Pulmonary artery endothelial cell (primary cell): ENCODE results near the gene ZNF500. TPM values are rescaled to one million over a fixed set of nuclear protein-coding genes. Genes with fewer than 3 reads are reported as not detected.

Experiments used
- DNase-seq: peaks from one replicate; pipeline ENCODE4 v3.0.0-alpha.2; 2011; ENCODE audit warnings: low read depth, low spot score
- total RNA-seq: library from RNA; depleted of rRNA; stranded (reverse); fragments of >200 nt; gene quantifications from 2 replicates; pipeline ENCODE4 v1.2.3, GENCODE V29; 2014

The ZNF500 gene
- total RNA-seq, 1 donor from 2014 or later = 5.1 TPM

DNA sequence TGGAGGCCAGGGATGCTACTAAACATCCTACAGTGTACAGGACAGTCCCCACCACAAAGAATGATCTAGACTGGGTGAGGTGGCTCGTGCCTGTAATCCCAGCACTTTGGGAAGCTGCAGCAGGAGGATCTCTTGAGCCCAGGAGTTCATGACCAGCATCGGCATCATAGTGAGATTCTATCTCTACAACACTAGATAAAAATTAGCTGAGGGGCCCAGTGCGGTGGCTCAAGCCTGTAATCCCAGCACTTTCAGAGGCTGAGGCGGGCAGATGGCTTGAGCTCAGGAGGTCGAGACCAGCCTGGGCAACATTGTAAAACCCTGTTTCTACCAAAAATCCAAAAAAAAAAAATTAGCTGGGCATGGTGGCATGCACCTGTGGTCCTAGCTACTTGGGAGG, 5.4 kb upstream of the ZNF500 start:
- no peak for DNase-seq

DNA sequence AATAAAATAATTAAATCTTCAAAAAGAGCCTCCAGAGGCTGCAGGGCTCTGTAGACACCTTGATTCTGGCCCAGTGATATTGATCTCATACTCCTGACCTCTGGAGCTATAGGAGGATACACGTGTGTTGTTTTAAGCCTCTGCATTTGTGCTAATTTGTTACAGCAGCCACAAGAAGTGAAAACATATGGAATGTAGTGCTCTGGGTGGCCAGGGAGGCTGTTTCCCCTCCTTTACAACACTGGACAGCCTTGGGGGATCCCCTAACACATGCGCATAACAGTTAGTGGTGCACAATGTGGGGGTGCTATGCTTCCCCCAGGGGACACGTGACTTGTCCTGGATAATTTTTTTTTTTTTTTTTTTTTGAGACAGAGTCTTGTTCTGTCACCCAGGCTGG, 4.7 kb upstream of the ZNF500 start:
- no peak for DNase-seq

DNA sequence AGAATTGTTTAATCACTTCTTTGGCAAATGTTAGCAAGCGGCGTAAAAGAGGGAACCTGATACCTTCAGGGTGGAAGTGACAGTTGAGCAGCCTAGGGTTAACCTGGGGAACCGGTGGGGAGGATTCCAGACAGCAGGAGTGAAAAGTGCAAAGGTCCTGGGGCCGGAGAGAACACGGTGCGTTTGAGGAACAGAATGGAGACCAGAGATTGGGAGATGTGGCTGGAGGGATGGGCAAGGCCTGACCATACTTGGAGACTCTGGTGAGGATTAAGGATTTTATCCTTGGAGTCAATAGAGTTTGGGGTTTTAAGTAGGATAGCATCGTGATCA, 2.3 kb upstream of the ZNF500 start:
- no peak for DNase-seq

DNA sequence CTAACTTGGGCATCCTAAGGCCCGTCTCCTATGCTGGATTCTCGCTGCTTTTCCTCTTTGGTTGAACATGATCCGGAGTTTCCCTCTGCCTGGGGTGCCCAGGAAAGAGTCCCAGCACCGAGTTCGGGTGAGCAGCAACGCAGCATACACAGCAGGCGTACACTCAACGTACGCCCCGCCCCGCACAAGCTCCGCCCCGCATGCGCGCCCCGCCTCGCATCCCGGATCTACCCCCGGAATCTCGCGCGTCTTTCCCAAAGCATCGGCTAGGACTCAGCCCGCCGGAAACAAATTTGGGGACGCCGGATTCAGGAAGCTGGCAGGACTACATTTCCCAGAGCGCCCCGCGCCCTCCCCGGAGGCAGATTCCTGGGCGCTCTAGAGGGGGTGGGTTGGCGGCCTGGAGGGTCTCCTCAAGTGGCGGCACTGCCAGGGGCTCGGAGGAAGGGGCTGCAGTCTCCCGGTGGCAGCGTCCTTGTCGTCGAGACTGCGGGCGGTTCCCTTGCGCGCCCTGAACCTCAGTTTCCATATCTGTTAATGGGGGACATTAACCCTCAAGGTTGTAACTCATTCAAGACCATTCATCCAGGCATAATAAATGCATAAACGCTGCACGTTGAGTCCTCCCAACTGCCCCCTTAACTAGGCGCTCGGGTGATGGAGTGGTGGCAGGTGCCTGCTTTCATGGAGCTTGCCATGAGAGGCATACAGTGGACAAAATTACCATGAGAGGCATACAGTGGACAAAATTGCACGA, 1.8 kb upstream of the ZNF500 start:
- peak; percentile 68 for DNase-seq

DNA sequence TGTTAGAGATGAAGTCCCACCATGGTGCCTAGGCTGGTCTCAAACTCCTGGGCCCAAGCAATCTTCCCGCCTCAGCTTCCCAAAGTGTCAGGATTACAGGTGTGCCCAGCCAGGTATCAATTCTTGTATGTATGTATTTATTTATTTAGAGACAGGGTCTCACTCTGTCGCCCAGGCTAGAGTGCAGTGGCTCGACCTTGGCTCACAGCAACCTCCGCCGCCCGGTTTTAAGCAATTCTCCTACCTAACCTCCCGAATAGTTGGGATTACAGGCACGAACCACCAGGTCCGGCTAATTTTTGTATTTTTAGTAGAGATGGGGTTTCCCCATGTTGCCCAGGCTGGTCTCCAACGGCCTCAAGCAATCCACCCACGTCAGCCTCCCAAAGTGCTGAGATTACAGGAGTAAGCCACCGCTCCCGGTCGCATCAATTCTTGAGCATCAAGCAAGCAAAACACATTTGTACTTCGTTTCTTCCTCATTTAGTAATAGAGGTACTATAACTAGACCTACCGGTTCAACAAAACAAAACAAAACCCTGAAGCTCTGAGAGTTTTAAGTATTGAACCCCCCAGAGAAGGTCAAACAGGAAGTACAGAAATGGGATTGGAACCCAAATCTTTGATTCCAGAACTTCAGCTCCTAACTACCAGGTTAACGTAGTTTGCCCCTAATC, 1.0 kb upstream of the ZNF500 start:
- DNase-seq = no peak

DNA sequence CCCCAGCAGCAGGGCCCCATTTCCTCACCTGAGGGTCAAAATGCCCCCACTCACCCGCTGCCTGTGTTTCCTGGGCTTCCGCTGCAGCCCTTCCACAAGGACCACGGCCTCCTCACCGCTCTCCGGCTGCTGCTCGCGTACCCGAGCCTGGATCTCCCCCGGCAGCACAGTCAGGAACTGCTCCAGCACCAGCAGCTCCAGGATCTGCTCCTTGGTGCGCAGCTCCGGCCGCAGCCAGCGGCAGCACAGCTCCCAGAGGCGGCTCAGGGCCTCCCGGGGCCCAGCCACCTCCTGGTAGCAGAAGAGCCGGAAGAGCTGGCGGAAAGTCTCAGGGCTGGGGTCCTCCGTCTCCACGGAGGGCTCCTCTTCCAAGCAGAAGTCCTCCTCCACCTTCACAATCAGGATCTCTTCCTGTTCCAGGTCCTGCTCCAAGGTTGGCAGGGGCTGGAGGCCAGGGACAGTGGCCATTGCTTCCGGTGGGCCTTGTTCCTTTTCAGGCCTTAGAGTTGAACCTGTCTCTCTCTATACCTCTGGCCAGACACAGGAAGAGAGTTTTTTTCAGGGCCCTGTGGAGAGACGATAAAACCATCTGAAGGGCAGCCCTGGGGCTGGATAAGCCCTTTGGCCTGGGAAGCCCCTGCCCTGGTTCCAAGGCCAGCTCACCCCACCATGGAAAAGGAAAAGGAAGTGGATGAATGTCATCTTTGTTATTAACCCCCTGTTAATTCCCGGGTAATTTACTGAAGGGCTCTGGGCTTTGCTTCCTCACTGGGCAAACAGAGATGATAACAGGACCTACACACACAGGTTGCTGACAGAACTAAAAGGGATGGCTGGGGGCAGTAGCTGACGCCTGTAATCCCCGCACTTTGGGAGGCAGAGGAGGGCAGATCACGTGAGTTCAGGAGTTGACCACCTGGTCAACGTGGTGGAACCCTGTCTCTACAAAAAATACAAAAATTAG, 1.2 kb downstream of the ZNF500 start:
- DNase-seq = no peak

DNA sequence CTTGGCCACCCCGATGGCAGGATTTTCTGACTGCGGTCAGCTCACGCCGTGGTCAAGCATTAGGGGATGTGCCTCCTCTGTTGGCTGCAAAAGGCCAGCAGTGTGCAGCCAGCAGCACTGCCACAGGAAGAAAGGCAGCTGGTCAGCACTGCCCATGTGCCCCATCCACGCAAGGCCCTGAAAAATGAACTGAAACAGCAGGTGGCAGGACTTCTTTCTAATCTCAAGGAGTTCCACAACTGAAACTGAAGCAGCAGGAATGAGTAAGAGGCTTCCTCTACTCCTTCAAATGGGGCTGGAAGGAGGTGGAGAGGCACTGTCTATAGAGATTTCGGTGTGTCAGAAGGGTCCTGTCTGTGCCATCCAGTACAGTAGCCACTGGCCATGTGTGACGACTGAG, 3.2 kb downstream of the ZNF500 start:
- no peak for DNase-seq

DNA sequence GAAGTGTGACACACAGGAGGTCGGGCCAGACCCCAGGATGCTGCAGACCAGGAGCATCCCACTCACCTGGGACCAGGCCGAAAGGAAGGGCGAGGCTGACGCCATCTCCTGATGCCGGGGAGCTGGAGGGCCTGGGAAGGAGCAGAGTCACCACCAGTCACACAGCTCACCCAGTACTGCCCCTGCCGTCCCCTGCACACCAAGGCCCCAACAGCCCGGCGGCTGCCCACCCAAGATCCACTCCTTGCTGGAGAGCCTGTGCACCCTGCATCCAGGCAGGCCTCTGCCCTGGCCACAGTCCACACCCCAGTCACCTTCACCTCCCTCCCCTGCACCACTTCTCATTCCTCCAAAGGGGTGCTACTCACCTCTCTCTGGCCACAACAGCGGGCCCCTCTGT, 4.8 kb downstream of the ZNF500 start:
- DNase-seq = no peak

DNA sequence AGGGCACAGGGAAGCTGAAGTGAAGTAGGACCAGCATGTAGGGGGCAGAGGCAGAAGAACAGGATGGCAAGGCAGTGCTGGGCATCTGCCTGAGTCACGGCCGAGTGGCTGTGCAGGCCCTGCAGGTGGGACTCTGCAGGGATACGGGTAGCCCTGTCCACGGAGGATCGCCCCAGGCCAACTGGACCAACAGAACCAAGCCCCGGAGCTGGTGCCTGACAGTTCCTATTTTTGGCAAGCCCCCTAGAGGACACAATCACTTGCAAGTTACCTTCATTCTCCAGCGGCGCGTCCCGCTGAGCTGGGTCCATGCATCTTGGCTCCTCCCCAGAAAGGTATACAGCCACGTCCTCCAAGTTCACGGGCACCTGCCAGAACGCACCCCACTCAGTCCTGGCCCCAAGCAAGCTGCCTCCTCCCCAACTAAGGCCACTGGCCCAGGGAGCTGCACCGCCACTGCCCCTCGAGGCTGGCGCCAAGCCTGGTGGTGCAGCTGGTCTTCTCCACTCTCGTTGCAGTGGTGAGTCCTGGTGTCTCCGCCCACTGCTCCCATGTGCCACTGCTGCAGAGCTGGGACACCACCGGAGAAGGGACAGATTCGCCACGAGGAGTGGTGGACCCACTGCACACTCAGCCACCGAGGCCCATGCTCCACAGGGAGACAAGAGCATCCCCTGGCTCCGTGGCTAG, 6.6 kb downstream of the ZNF500 start:
- no peak for DNase-seq

DNA sequence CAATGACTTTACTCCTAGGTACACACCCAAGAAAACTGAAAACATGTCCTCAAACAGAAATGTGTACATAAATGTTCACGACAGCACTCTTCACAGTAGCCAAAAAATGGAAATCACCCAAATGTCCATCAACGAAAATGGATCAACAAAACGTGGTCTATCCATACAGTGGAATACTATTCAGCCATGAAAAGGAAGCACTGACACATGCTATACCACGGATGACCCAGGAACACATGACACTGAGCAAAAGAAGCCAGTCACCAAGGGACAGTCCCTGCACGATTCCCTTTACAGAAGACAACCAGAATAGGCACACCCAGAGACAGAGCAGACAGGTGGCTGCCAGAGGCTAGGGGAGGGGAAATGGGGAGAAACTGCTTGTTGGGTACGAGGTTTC, 11.3 kb downstream of the ZNF500 start:
- no peak for DNase-seq

DNA sequence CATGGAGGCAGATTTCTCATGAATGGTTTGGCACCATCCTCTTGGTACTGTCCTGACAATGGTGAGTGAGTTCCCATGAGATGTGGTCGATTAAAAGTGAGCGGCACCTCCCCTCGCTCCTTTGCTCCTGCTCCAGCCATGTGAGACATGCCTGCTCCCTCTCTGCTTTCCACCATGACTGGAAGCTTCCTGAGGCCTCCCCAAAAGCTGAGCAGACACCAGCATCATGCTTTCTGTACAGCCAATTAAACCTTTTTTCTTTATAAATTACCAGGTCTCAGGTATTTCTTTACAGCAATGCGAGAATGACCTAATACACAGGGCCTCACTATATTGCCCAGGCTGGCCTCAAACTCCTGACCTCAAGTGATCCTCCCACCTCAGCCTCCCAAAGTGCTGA, 12.1 kb downstream of the ZNF500 start:
- no peak for DNase-seq

DNA sequence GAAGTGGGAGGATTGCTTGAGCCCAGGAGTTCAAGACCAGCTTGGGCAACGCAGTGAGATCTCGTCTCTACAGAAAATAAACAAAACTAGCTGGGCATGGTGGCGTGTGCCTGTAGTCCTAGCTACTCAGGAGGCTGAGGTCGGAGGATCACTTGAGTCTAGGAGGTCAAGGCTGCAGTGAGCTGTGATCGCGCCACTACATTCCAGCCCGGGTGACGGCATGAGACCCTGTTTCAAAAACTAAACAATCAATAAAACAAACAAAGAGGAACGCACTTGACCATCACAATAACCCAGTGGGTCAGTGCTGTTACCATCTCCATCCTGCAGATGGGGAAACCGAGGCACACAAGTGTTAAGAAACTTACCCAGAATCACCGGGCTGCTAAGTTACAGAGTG, 13.7 kb downstream of the ZNF500 start:
- DNase-seq = no peak

DNA sequence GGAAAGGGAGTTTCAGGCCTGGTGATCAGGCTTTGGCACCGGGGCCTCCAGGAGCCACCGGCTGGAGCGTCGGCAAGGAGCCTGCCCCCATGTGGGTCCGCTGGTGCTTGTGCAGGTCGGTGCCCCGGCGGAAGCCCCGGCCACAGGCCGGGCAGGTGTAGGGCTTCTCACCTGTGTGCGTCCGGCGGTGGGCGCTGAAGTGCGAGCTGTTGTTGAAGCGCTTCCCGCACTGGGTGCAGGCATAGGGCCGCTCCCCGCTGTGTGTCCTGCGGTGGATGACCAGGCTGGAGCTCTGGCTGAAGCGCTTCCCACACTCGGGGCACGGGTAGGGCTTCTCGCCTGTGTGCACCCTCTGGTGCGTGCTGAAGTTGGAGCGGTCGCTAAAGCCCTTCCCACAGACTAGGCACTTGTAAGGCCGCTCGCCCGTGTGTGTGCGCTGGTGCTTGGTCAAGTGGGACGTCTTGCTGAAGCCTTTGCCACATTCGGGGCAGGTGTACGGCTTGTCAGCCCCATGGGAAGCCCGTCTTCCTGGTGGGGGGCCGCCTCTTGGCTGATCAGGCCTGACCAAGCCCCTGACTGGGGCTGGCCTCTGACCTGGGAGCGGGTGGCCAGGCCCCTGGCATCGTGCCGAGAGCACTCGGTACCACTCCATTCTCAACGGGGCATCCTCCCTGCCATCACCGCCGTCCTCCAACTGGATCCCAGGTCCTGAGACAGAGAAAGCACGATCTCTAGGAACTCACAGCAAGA, 14.4 kb downstream of the ZNF500 start:
- no peak for DNase-seq

DNA sequence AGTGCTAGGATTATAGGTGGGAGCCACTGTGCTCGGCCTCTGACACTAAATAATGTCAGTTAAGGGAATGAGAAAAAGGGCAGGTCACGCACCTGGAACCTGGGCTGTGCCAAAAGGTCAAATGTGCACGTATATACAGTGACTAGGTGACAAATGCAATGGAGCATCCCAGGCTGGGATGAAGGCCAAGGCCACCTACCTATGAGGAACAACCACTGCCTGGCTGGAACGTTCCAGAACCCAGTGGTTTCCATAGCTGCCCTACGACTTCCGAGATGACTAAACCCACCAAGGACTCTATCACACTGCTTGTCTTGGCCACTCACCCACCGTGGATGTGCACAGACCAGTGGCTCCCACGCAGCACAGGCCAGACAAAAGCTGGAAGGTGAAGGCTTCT, 16.1 kb downstream of the ZNF500 start:
- no peak for DNase-seq

DNA sequence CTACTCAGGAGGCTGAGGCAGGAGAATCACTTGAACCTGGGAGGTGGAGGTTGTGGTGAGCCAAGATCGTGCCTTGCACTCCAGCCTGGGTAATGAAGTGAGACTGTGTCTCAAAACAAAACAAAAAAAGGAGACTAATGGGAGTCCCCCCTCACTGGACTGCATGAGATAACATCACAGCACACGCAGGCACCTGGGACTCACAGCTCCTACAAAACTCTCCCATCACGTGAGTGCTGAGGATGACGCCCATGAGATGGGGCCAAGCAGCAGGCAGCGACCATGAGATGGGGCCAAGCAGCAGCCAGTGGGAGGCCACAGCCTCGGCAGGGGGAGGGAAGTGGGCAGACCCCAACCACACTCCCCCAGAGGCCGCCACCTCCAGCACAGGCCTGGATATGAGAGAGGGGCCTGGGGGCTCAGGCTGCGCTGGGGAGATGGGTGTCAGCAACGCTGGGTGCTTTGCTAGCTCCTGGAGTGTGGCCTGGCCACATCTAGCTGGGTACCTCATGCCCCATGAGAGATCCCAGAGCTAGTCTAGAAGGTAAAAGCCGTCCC, 17.2 kb downstream of the ZNF500 start:
- no peak for DNase-seq

DNA sequence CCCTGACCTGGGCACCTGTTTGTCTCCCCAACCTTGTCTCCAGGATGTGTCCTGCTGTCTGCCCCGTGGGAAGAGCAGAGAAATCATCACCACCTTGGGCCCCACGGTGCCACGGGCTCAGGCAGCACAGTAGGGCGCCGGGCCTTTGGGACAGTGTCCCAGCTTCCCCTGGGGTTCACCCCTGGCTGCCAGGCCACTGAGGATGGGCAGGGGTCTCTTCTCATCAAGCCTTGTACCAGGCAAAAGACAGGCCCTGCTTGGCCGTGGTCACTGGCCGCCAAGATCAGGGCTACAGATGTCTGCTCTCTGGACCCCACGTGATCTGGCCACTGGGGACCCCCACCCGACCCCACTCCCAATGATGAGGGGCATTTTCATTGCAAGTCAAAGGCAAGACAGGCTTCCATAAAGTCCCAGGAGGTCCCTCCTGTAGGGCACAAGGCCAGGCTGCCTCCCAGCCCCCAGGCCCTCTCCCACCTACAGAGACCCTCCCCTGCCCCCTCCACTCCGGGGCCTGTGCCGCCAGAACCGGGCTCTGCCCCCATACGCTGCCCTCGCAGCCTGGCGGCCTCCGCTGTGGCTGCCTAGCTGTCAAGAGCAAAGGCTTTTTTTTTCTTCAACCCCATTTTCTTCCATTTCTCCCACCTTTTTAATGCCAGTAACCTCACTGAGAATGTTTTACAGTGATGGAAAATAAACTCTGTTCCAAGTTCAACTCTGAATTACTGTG, 18.1 kb downstream of the ZNF500 start:
- no peak for DNase-seq

DNA sequence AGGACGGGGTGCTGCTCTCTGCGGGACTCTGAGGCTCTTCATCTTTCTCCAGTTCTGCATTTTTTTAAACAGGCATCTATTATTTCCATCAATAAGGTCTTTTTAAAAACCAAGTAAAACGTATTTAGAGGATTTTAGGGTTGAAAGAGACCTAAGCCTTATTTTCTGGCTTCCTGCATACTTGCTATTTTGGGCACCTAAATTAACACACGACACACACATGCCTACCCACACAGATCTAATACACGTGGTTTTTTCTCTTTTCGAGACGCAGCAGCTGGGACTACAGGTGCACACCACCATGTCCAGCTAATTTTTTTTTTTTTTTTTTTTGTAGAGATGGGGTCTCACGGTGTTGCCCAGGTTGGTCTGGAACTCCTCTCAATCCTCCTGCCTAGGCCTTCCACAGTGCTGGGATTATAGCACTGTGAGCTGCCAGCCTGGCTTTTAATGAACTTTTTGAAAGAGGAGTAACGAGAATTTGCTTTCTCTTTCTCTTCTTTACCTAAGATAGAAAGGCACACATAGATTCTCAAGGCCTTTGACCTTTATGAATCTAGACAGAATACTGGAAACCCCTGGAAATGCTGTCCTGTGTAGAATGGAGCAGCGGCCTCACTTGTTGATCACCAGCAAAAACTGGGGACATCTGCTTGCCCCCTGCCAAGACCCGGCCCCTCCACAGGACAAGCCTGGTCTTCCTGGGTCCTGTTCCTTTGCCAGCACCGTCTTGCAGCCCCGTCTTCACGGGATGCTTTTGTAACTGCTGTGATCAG, 18.9 kb downstream of the ZNF500 start:
- DNase-seq = no peak

DNA sequence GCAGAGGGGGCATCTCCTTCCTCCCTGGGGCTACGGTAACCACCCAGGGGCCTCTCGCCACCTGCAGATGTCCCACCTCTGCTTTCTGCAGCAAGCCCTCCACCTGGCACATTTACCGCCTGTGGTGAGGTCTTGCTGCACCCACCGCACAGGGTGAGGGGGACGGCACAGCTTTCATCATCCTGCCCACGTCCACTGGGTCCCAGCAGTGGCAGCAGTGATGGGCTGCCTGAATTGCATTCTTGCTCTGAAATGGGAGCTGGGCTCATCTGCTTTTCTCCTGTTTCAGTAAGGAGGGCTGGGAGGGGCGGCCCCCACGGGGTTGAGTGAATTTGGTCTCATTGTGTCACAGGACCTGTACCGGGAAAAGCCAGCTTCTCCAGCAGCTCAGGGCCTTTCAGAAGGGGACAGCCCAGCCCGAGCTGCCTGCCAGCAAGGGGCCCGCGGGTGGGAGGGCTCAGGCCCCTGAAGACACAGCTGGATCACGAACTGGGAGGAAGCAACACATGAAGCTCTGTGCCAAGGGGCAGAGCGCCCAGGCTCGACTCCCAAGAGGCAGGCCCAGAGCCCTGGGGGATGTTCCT, 19.9 kb downstream of the ZNF500 start:
- DNase-seq = no peak

DNA sequence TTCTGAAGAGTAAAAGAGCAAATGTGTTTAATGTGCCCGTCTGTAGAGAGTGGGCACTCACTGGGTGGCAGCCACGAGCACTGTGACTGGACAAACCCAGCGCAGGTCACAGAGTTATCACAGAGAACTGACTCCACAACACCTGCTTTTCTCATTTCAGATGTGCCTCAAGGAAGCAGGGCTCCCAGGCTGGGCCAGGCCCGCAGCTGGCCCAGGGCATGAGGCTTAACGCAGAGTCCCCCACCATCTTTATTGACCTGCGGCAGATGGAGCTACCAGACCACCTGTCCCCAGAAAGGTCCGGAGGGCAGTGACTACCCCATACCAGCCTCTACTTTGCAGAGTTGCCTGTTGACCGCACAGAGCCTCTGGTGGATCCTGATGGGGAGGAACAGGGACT, 20.7 kb downstream of the ZNF500 start:
- DNase-seq = no peak
